ENCODE measurements around the gene IQGAP1. TPM values are rescaled to one million over a fixed set of nuclear protein-coding genes. Genes with fewer than 3 reads are reported as not detected.
A peak's percentile ranks its signal among the peaks of the same experiment; 100 is the strongest.
"Not testable (repeated sequence)": the region's sequence is repeated elsewhere in the genome, so short reads cannot be mapped to it uniquely, and the experiment has no call there.

Gene IQGAP1
- total RNA-seq, 4 donors from 2014 or later: 202 to 243 (median 231) TPM

DNA sequence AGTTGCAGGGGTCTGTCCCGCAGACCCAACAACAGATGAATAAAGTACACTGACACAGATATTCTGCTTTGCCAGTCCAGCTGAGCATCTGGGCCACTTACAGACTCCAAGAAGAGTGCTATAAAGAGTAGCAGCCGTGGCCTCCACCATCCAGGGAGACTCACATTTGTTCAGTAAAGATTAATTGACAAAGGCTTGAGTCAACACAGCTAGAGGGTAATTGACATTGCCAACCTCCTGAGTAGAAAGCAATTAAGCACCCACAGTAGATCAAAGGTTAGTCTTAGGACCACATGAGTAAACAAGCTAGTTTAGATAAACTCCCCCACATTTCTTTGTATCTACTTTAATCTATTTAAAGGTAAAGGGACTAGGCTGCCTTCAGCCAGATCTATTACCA, 125.4 kb downstream of the IQGAP1 start:
- H3K4me3 ChIP-seq (ENCODE audit: low read depth, poor library complexity, severe bottlenecking): no peak overlapping the region
- 90 to 96% methylated on average over 2 of the region's 2 CpGs for WGBS, 2 donors
- TF ChIP-seq, protein P1, sequence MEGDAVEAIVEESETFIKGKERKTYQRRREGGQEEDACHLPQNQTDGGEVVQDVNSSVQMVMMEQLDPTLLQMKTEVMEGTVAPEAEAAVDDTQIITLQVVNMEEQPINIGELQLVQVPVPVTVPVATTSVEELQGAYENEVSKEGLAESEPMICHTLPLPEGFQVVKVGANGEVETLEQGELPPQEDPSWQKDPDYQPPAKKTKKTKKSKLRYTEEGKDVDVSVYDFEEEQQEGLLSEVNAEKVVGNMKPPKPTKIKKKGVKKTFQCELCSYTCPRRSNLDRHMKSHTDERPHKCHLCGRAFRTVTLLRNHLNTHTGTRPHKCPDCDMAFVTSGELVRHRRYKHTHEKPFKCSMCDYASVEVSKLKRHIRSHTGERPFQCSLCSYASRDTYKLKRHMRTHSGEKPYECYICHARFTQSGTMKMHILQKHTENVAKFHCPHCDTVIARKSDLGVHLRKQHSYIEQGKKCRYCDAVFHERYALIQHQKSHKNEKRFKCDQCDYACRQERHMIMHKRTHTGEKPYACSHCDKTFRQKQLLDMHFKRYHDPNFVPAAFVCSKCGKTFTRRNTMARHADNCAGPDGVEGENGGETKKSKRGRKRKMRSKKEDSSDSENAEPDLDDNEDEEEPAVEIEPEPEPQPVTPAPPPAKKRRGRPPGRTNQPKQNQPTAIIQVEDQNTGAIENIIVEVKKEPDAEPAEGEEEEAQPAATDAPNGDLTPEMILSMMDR (IDR thresholded peaks at IDR 0.05): no peak
- no peak for TF ChIP-seq POLR2A (IDR thresholded peaks at IDR 0.05)
- intact Hi-C loops (cut with DNase I; ENCODE audit: low total_unique reads): no loop called here
- no peak for DNase-seq (ENCODE audit: low spot score in 2 of 2)

DNA sequence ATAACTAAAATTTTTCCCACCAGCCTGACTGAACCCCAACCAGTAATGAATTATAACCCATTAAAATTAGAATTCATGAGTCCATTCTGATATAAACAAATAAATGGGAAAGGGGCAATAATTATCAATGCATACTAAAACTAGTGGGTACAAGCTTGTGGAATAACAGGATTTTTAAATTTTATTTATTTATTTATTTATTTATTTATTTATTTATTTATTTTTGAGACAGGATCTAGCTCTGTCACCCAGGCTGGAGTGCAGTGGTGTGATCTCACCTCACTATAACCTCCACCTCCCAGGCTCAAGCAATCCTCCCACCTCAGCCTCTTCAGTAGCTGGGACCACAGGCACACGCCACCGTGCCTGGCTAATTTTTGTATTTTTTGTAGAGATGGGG, 125.9 kb downstream of the IQGAP1 start:
- WGBS, 2 donors: 74 to 91% methylated on average over 2 of the region's 2 CpGs
- H3K4me3 ChIP-seq (ENCODE audit: low read depth, poor library complexity, severe bottlenecking); intact Hi-C loops (cut with DNase I; ENCODE audit: low total_unique reads); DNase-seq (ENCODE audit: low spot score in 2 of 2): not testable (repeated sequence)

DNA sequence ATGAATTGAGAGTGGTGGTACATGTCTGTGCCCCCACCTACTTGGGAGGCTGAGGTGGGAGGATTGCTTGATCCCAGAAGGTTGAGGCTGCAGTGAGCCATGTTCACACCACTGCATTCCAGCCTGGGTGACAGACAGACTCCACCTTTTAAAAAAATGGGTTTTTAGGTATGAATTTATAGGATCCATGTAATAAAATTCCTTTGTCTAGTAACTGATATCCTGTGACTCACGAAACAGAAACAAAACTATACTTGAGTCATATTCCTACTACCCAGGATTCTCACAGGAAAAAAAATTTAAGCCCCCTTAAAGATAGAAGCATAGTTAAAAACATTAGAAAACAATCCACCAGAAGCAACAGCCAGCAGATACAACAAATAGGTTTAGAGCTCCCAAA, 131.6 kb downstream of the IQGAP1 start:
- TF ChIP-seq, protein P1 (IDR thresholded peaks at IDR 0.05): no peak
- TF ChIP-seq POLR2A (IDR thresholded peaks at IDR 0.05): no peak
- intact Hi-C loops (cut with DNase I; ENCODE audit: low total_unique reads): no loop called here
- H3K4me3 ChIP-seq (ENCODE audit: low read depth, poor library complexity, severe bottlenecking): no peak overlapping the region
- no peak for DNase-seq (ENCODE audit: low spot score in 2 of 2)
- WGBS, 2 donors: 74% methylated on average over 1 of the region's 1 CpG

DNA sequence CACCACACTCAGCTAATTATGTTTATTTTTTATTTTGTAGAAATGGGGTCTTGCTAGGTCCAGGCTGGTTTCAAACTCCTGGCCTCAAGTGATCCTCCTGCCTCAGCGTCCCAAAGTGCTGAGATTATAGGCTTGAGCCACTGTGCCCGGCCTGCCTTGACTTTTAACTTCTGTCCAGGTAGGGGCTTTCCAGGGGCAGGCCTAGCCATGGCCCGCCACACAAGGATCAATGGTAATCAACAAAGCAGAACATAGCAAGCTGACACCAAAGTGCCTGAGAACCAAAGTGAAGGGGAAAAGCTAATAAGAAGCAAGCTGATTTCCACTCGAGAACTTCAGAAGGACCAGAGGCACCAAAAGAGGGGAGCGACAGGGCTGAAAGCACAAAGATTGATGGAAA, 132.3 kb downstream of the IQGAP1 start:
- intact Hi-C loops (cut with DNase I; ENCODE audit: low total_unique reads): no loop called here

DNA sequence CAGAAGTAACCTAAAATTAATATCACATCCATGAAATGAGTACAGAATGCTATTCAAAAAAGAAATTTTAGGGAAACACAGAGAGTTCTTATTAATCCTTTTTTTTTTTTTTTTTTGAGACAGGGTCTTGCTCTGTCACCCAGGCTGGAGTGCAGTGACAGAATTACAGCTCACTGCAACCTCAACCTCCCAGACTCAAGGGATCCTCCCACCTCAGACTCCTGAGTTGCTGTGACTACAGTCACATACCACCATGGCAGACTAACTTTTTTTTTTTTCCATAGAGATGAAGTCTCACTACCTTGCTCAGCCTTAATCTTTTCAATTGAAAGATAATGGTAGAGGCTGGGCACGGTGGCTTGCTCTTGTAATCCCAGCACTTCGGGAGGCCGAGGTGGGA, 135.3 kb downstream of the IQGAP1 start:
- TF ChIP-seq POLR2A (IDR thresholded peaks at IDR 0.05): no peak
- whole genome bisulfite sequencing, 2 donors: 96 to 98% methylated on average over 3 of the region's 3 CpGs
- intact Hi-C loops (cut with DNase I; ENCODE audit: low total_unique reads): no loop called here
- DNase-seq (ENCODE audit: low spot score in 2 of 2): no peak
- no peak overlapping the region for H3K4me3 ChIP-seq (ENCODE audit: low read depth, poor library complexity, severe bottlenecking)

More for the DNA sequence above, 132.3 kb downstream of the IQGAP1 start:
- H3K4me3 ChIP-seq (ENCODE audit: low read depth, poor library complexity, severe bottlenecking): no peak overlapping the region
- DNase-seq (ENCODE audit: low spot score in 2 of 2): no peak
- TF ChIP-seq, protein P1 (IDR thresholded peaks at IDR 0.05): no peak
- TF ChIP-seq POLR2A (IDR thresholded peaks at IDR 0.05): no peak
- WGBS, 2 donors: 90 to 96% methylated on average over 5 of the region's 5 CpGs

DNA sequence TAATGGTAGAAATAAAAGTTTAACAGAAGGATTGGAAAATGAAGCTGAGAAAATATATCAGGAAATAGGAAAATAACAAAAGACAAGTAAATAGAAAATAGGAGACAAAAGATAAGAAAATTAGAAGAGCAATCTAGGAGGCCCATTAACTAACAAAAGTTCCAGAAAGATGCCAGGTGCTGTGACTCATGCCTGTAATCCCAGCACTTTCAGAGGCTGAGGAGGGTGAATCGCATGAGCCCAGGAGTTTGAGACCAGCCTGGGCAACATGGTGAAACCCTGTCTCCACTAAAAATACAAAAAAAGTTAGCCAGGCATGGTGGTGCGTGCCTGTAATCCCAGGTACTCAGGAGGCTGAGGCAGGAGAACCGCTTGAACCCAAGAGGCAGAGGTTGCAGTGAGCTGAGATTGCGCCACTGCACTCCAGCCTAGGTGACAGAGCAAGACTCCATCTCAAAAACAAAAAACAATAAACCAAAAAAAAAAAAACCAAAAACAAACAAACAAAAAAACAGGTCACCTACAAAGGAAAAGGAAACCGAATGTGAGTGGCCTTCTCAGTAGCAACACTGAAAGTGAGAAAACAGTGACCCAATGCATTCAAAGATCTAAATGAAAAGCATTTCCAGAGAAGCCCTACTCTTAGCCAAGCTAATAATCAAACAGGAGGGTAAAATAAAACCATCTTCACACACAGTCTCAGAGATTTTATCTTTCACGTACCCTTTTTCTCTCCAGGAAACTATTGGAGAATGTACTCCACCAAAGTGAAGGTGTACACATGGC, 136.2 kb downstream of the IQGAP1 start:
- DNase-seq (ENCODE audit: low spot score in 2 of 2); H3K4me3 ChIP-seq (ENCODE audit: low read depth, poor library complexity, severe bottlenecking); intact Hi-C loops (cut with DNase I; ENCODE audit: low total_unique reads): not testable (repeated sequence)
- 85 to 91% methylated on average over 6 of the region's 6 CpGs for WGBS, 2 donors

DNA sequence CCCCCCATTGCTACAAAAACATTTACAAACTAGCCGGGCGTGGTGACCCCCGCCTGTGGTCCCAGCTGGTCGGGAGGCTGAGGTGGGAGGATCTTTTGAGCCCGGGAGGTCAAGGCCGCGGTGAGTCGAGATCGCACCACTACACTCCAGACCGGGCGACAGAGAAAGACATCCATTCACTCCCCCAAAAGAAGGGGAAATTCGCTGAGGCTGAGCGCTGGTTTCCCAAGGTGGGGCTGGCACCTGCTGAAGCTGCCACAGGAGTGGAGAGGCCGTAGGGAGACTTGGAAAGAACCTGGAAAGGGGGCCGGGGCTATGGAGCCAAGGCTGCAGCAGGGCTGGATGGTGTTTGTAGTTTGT, 140.9 kb downstream of the IQGAP1 start:
- WGBS, 2 donors: 77 to 79% methylated on average over 15 of the region's 15 CpGs
- intact Hi-C loops (cut with DNase I; ENCODE audit: low total_unique reads): no loop called here
- peak in 1 of 2 donors; percentile 84 for DNase-seq (ENCODE audit: low spot score in 2 of 2)
- H3K4me3 ChIP-seq (ENCODE audit: low read depth, poor library complexity, severe bottlenecking): no peak overlapping the region
- TF ChIP-seq, protein P1 (IDR thresholded peaks at IDR 0.05): no peak
- no peak for TF ChIP-seq POLR2A (IDR thresholded peaks at IDR 0.05)

Data from lower leg skin (tissue), 4 donors.